Measurements from ENCODE around the gene C1QTNF3. TPM values are rescaled to one million over a fixed set of nuclear protein-coding genes. Genes with fewer than 3 reads are reported as not detected.

Gene C1QTNF3
- total RNA-seq, 4 donors from 2014 or later: 2.4 to 6.6 (median 4.7) TPM

GRCh38 chr5:34047143-34047542 is 4.1 kb upstream of the C1QTNF3 start:
- TF ChIP-seq CTCF (IDR thresholded peaks at IDR 0.05; ENCODE audit: low read depth): no peak

GRCh38 chr5:34045996-34046395 is 3.0 kb upstream of the C1QTNF3 start:
- no peak for TF ChIP-seq CTCF (IDR thresholded peaks at IDR 0.05; ENCODE audit: low read depth)

- no peak for TF ChIP-seq CTCF (IDR thresholded peaks at IDR 0.05; ENCODE audit: low read depth)
These were observed 2.0 kb upstream of the C1QTNF3 start for GRCh38 chr5:34045023-34045422.

- no peak for TF ChIP-seq CTCF (IDR thresholded peaks at IDR 0.05; ENCODE audit: low read depth)
These were observed 692 bp downstream of the C1QTNF3 start for GRCh38 chr5:34042321-34042720.

GRCh38 chr5:34041247-34041972 is 1.6 kb downstream of the C1QTNF3 start:
- TF ChIP-seq CTCF (IDR thresholded peaks at IDR 0.05; ENCODE audit: low read depth): no peak

- no peak for TF ChIP-seq CTCF (IDR thresholded peaks at IDR 0.05; ENCODE audit: low read depth)
These were observed 2.5 kb downstream of the C1QTNF3 start for GRCh38 chr5:34040472-34040871.

GRCh38 chr5:34039398-34040157 is 3.4 kb downstream of the C1QTNF3 start:
- no peak for TF ChIP-seq CTCF (IDR thresholded peaks at IDR 0.05; ENCODE audit: low read depth)
